Measurements from ENCODE around the gene STK24. TPM values are rescaled to one million over a fixed set of nuclear protein-coding genes. Genes with fewer than 3 reads are reported as not detected.

STK24 gene
- total RNA-seq, 1 donor from 2014 or later = 88.4 TPM

GRCh38 chr13:98511435-98511834 lies 65.5 kb downstream of the STK24 start:
- Mint-ChIP-seq H3K27me3 (ENCODE audit: low read depth) (no peaks in the 10 kb centered on the region), H3K27ac (no peak overlapping the region), H3K9me3 (no peaks in the 10 kb centered on the region), H3K4me1 (peaks cover 31% of the 10 kb centered on the region), H3K4me3 (no peak overlapping the region), H3K36me3 (peaks cover 17% of the 10 kb centered on the region)
- TF ChIP-seq CTCF (IDR thresholded peaks at IDR 0.05; ENCODE audit: unreplicated experiment) = no peak
- DNase-seq (ENCODE audit: low spot score in 2 of 2, unreplicated experiment in 2 of 2) = no peak

GRCh38 chr13:98510156-98510509 lies 66.8 kb downstream of the STK24 start:
- no peak for TF ChIP-seq CTCF (IDR thresholded peaks at IDR 0.05; ENCODE audit: unreplicated experiment)
- DNase-seq (ENCODE audit: low spot score in 2 of 2, unreplicated experiment in 2 of 2) = no peak
- Mint-ChIP-seq H3K27ac (no peak overlapping the region), H3K4me1 (peaks cover 42% of the 10 kb centered on the region), H3K4me3 (no peak overlapping the region), H3K27me3 (ENCODE audit: low read depth) (no peaks in the 10 kb centered on the region), H3K36me3 (peaks cover 14% of the 10 kb centered on the region), H3K9me3 (no peaks in the 10 kb centered on the region)

DNA sequence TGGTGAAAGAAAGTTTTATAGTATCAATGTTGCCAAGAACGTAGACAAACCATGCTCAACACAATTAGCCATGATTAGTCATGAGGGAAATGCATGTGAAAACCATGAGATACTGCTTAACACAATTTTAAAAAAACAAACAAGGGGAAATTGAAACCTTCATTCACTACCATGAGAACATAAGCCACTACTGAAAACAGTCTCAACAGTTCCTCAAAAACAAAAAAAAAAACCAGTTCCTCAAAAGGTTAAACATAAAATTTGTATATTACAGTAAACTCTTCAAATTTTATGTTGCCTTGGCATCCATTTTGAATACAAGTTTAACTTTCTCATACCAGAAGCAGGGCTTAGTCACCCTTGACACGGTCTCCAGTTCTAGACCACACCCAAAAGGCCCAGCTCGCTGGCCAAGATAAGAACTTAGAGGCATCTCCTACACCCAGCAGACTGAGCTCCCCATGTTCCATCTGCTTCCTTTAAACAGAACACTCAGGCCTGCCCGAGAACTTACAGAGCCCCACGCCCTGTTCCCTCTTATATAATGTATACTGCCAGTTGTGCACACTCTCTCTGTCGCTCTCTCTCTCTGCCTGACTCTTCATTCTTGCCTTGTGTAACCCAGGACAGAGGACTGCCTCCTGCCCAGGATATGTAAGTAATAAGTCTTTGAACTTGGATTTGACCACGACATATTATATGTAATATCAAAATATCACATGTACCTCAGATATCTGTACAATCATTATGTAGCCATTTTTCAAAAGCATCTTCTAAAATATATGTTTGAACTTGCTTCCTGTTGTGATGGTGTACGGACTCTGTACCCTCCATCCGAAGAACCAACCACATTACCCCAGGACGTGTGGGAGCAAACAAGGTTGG lies 67.4 kb downstream of the STK24 start:
- DNase-seq (ENCODE audit: low spot score in 2 of 2, unreplicated experiment in 2 of 2) = no peak
- no peaks in the 10 kb centered on the region for H3K9me3 Mint-ChIP-seq
- H3K4me1 Mint-ChIP-seq = peaks cover 42% of the 10 kb centered on the region
- H3K27ac Mint-ChIP-seq = no peak overlapping the region
- H3K36me3 Mint-ChIP-seq = peaks cover 17% of the 10 kb centered on the region
- H3K4me3 Mint-ChIP-seq = no peak overlapping the region
- no peaks in the 10 kb centered on the region for H3K27me3 Mint-ChIP-seq (ENCODE audit: low read depth)
- no peak for TF ChIP-seq CTCF (IDR thresholded peaks at IDR 0.05; ENCODE audit: unreplicated experiment)

DNA sequence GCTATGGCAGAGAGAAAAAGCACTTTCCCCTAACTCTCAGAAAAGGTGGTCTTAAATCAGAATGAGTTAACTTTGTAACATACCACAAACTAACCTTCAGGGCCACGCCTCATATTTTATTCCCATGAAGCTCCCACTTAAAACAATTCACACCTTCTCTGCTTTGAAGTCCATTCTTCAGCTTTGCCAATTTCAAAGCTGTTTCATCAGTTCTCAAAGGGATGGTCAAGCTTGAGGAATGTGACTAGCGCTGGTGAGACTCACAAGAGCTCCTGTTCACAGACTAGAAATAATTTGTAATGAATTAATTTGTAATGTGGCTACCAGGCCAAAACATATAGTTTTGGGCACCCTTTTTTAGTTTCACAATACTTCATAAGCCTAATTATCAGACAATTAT lies 68.2 kb downstream of the STK24 start:
- H3K9me3 Mint-ChIP-seq = no peaks in the 10 kb centered on the region
- H3K36me3 Mint-ChIP-seq = peaks cover 25% of the 10 kb centered on the region
- H3K4me1 Mint-ChIP-seq = peaks cover 44% of the 10 kb centered on the region
- DNase-seq (ENCODE audit: low spot score in 2 of 2, unreplicated experiment in 2 of 2) = no peak
- no peak overlapping the region for H3K27ac Mint-ChIP-seq
- no peak overlapping the region for H3K4me3 Mint-ChIP-seq
- no peak for TF ChIP-seq CTCF (IDR thresholded peaks at IDR 0.05; ENCODE audit: unreplicated experiment)
- no peaks in the 10 kb centered on the region for H3K27me3 Mint-ChIP-seq (ENCODE audit: low read depth)

DNA sequence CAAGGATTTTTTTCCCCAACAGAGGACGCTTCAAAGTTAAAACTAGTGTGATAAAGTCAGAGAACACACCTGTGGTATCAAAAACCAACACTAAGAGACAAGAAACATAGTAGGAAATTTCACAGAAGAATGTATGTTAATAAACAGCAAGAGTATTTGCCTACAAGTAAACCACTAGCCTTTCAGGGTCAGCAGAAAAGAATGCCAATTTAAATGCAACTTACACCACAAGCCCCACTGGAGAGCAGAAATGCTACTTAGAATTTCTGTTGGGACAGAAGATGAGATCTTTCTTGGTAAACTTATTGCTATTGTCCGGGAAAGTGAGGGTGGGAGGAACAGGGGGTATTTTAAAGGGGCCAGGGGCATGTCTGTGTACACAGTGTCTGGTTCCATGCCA lies 68.6 kb downstream of the STK24 start:
- Mint-ChIP-seq H3K36me3 (peaks cover 24% of the 10 kb centered on the region), H3K4me1 (peaks cover 48% of the 10 kb centered on the region), H3K4me3 (no peak overlapping the region), H3K9me3 (no peaks in the 10 kb centered on the region), H3K27me3 (ENCODE audit: low read depth) (no peaks in the 10 kb centered on the region), H3K27ac (no peak overlapping the region)
- no peak for DNase-seq (ENCODE audit: low spot score in 2 of 2, unreplicated experiment in 2 of 2)
- no peak for TF ChIP-seq CTCF (IDR thresholded peaks at IDR 0.05; ENCODE audit: unreplicated experiment)

Measured in mesothelial cell of epicardium (in vitro differentiated cells).